A549 (cell line): ENCODE measurements around the gene RCSD1. TPM values are rescaled to one million over a fixed set of nuclear protein-coding genes. Genes with fewer than 3 reads are reported as not detected.

Source experiments
- ATAC-seq, 2 experiments: fragments of 200-7000 bp in 1 of 2; fragments of >200 bp in 1 of 2; cut with Nextera tagmentation in 1 of 2; cut with Tn5 transposase in 1 of 2; 3 replicates each; pipeline versions ENCODE4 v1.8.0 to v1.9.1; 2018 to 2020; ENCODE audit warnings: mild to moderate bottlenecking in 1 of 2, moderate library complexity in 1 of 2
- CTCF ChIA-PET: fragments of 300-600 bp; sonication (Branson Sonifier 250); formaldehyde crosslinking; extraction: SDS; loops from one replicate; lab custom pipeline; 2021; ENCODE audit warnings: antibody characterized with exemption, inconsistent platforms; lab: Yijun Ruan, JAX
- POLR2A ChIA-PET: fragments of 350-600 bp; formaldehyde crosslinking; extraction: SDS; loops from one replicate; lab custom pipeline; 2021; ENCODE audit warnings: antibody characterized with exemption, inconsistent platforms; lab: Yijun Ruan, JAX
- DNase-seq, 2 experiments: peaks; one replicate each; pipeline versions ENCODE4 v3.0.0 to v3.0.0-alpha.2; 2011 to 2016; ENCODE audit warnings: low read depth in 1 of 2, low spot score in 1 of 2
- FAIRE-seq: peaks from 2 replicates; lab custom pipeline; 2011; peaks lifted over from hg19 to GRCh38; lab: Jason Lieb, UNC
- H3K27ac ChIP-seq, 2 experiments: fragments of >200 bp; sonication (Bioruptor Twin); formaldehyde crosslinking; 3 replicates each; pipeline ENCODE4 v1.5.1; 2016 to 2017
- H3K4me1 ChIP-seq: fragments of >200 bp; sonication (Bioruptor Twin); formaldehyde crosslinking; 3 replicates; pipeline ENCODE4 v1.6.1; 2016
- H3K4me2 ChIP-seq: fragments of >200 bp; sonication (Bioruptor Twin); formaldehyde crosslinking; 3 replicates; pipeline ENCODE4 v1.6.1; 2016
- H3K4me3 ChIP-seq: fragments of >200 bp; sonication (Bioruptor Twin); formaldehyde crosslinking; 3 replicates; pipeline ENCODE4 v1.5.1; 2016
- H3K9me3 ChIP-seq: fragments of >200 bp; sonication (Bioruptor Twin); formaldehyde crosslinking; 3 replicates; pipeline ENCODE4 v1.6.1; 2016
- CBX8 ChIP-seq: fragments of 200-600 bp; sonication (generic); IDR thresholded peaks from 2 replicates; pipeline ENCODE4 v1.6.1; 2016
- CEBPB ChIP-seq, 2 experiments: fragments of >200 bp in 1 of 2; sonication (Bioruptor Twin) in 1 of 2; formaldehyde crosslinking in 1 of 2; IDR thresholded peaks; 2 replicates each; pipeline ENCODE4 v1.6.1; 2012 to 2016
- CHD4 ChIP-seq: fragments of 200-600 bp; sonication (generic); IDR thresholded peaks from 2 replicates; pipeline ENCODE4 v1.6.1; 2016; ENCODE audit warnings: antibody characterized with exemption, mild to moderate bottlenecking, borderline replicate concordance
- EHF ChIP-seq: fragments of 250-450 bp; sonication (Bioruptor Pico); IDR thresholded peaks from 2 replicates; pipeline ENCODE4 v1.5.0; 2020; ENCODE audit warnings: mild to moderate bottlenecking
- EHMT2 ChIP-seq: fragments of 200-600 bp; sonication (generic); IDR thresholded peaks from 2 replicates; pipeline ENCODE4 v1.6.1; 2016; ENCODE audit warnings: antibody characterized with exemption, low read depth, mild to moderate bottlenecking, moderate library complexity
- ESRRA ChIP-seq: fragments of 150-350 bp; IDR thresholded peaks from 2 replicates; pipeline ENCODE4 v1.6.1; 2014; ENCODE audit warnings: mild to moderate bottlenecking, low read length, borderline replicate concordance
- FOSL2 ChIP-seq, 2 experiments: fragments of 450-650 bp in 1 of 2; fragments of >200 bp in 1 of 2; sonication (Bioruptor Twin) in 1 of 2; formaldehyde crosslinking; IDR thresholded peaks; 2 replicates each; pipeline versions ENCODE4 v1.5.0 to v1.6.1; 2016 to 2020; ENCODE audit warnings: mild to moderate bottlenecking in 1 of 2, moderate library complexity in 1 of 2
- GATA3 ChIP-seq: IDR thresholded peaks from 2 replicates; pipeline ENCODE4 v1.6.1; 2012; ENCODE audit warnings: borderline replicate concordance
- HDAC2 ChIP-seq: fragments of 200-600 bp; sonication (generic); IDR thresholded peaks from 2 replicates; pipeline ENCODE4 v1.6.1; 2016
- HOXB13 ChIP-seq: fragments of 250-450 bp; sonication (Bioruptor Pico); IDR thresholded peaks from 2 replicates; pipeline ENCODE4 v1.5.0; 2020; ENCODE audit warnings: low read depth, mild to moderate bottlenecking, moderate library complexity
- JUNB ChIP-seq: fragments of >200 bp; sonication (Bioruptor Twin); formaldehyde crosslinking; IDR thresholded peaks from 2 replicates; pipeline ENCODE4 v1.6.1; 2016
- PHF8 ChIP-seq: fragments of 200-600 bp; sonication (generic); IDR thresholded peaks from 2 replicates; pipeline ENCODE4 v1.6.1; 2016; ENCODE audit warnings: low read depth, mild to moderate bottlenecking, antibody characterized with exemption, moderate library complexity, borderline replicate concordance
- POLR2AphosphoS2 ChIP-seq: conservative IDR thresholded peaks from 2 replicates; pipeline ENCODE4 v1.6.1; 2012; ENCODE audit warnings: low read length, improper control_type of control experiment, inconsistent platforms
- RARB ChIP-seq: fragments of 250-450 bp; sonication (Bioruptor Pico); IDR thresholded peaks from 2 replicates; pipeline ENCODE4 v1.8.0; 2021; ENCODE audit warnings: mild to moderate bottlenecking, moderate library complexity
- TFCP2L1 ChIP-seq: fragments of 250-450 bp; sonication (Bioruptor Pico); IDR thresholded peaks from 2 replicates; pipeline ENCODE4 v1.5.0; 2021; ENCODE audit warnings: mild to moderate bottlenecking
- ZC3H11A ChIP-seq: fragments of 450-650 bp; IDR thresholded peaks from 2 replicates; pipeline ENCODE4 v1.6.1; 2014; ENCODE audit warnings: antibody characterized with exemption, mild to moderate bottlenecking
- ZNF302 ChIP-seq: fragments of 250-450 bp; sonication (Bioruptor Pico); IDR thresholded peaks from 2 replicates; pipeline ENCODE4 v1.9.0; 2021; ENCODE audit warnings: inconsistent platforms, mild to moderate bottlenecking, moderate library complexity
- ZSCAN20 ChIP-seq: fragments of 250-450 bp; sonication (Bioruptor Pico); IDR thresholded peaks from 2 replicates; pipeline ENCODE4 v1.8.0; 2022; ENCODE audit warnings: mild to moderate bottlenecking, moderate library complexity
- WGBS: methylation state at CpG from one replicate; pipeline ENCODE4 v1.1.6; 2017; ENCODE audit errors: missing lambda C conversion rate; 5-methylcytosine and 5-hydroxymethylcytosine counted together
- polyA plus RNA-seq, 4 experiments: library from polyadenylated mRNA; depleted of rRNA in 3 of 4; stranded (reverse); fragments of >200 nt; fragmentation: RNase III in 1 of 4; extraction: RNeasy Plus Mini Kit Qiagen cat#74134 plus additional on column Dnase treatment in 1 of 4; gene quantifications; 2 replicates in 3 of 4; 3 replicates in 1 of 4; pipeline ENCODE4 v1.2.3, GENCODE V29; 2011 to 2017
- TF ChIP-seq, protein P1 (sequence below): fragments of >200 bp; sonication (Bioruptor Twin); formaldehyde crosslinking; IDR thresholded peaks from 2 replicates; pipeline ENCODE4 v1.6.1; 2016
- TF ChIP-seq, protein P2 (sequence below): fragments of 250-450 bp; sonication (Bioruptor Pico); IDR thresholded peaks from 2 replicates; pipeline ENCODE4 v1.5.0; 2020; ENCODE audit warnings: low read depth, mild to moderate bottlenecking, moderate library complexity
- TF ChIP-seq, protein P3 (sequence below): IDR thresholded peaks from 2 replicates; pipeline ENCODE4 v1.6.1; 2012; ENCODE audit warnings: low read depth, borderline replicate concordance
- TF ChIP-seq, protein P4 (sequence below): fragments of 250-450 bp; sonication (Bioruptor Pico); IDR thresholded peaks from 2 replicates; pipeline ENCODE4 v1.5.0; 2021; ENCODE audit warnings: mild to moderate bottlenecking, moderate library complexity, borderline replicate concordance
- TF ChIP-seq, protein P5 (sequence below): fragments of 450-650 bp; IDR thresholded peaks from 2 replicates; pipeline ENCODE4 v1.6.1; 2014; ENCODE audit warnings: antibody characterized with exemption
- TF ChIP-seq, protein P6 (sequence below): fragments of >200 bp; sonication (Bioruptor Twin); formaldehyde crosslinking; IDR thresholded peaks from 3 replicates; pipeline ENCODE4 v1.5.1; 2016
- TF ChIP-seq, protein P7 (sequence below): fragments of >200 bp; sonication (Bioruptor Twin); formaldehyde crosslinking; IDR thresholded peaks from 3 replicates; pipeline ENCODE4 v1.6.1; 2016

The RCSD1 gene
- polyA plus RNA-seq, 2 of the 4 experiments (the other 2 are of a cell fraction): not detected

DNA sequence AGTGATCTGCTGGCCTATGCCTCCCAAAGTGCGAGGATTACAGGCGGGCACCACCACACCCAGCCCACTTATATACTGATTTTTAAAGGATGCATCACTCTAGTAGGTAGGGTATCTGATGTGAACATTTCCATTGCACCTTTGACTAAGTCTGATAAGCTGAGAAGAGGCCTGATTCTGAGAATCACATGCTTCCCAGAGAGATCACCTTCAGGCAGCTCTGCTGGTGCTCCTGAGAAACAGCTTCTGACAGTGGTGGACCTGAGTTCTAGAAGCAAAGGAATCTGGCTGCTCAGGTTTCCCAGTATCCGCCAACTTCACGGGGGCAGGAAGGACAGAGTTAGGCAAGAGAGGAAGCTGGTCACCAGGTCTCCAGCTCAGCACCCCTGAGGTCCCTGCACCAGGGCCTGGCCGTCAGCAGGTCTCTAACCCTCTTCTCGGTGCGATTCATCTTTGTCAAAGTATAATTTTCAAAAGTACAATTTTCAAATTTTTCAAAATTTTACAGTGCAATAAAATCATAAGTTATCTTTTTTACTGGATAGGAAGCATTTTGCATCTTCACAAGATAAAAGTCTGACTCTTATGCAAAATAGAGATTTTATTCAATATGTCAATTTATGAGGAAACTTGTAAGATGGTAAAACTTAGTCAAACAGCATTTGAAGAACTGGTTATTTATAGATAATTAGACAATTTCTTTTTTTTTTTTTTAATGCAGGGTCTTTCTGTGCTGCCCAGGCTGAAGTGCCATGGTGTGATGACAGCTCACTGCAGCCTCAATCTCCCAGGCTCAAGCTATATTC, 65.9 kb downstream of the RCSD1 start:
- 87% methylated on average over 7 of the region's 7 CpGs for WGBS
- no peak for FAIRE-seq
- Histone ChIP-seq H3K4me2 (no peak overlapping the region), H3K4me3 (no peak overlapping the region), H3K9me3 (no peaks in the 10 kb centered on the region), H3K4me1 (no peaks in the 10 kb centered on the region), H3K27ac (no peak overlapping the region)
- TF ChIP-seq ZSCAN20 (CRISPR knock-in tag): no peak
- TF ChIP-seq ZNF302 (CRISPR knock-in tag): no peak
- TF ChIP-seq TFCP2L1 (CRISPR knock-in tag): no peak
- no peak for TF ChIP-seq JUNB
- TF ChIP-seq FOSL2 (IDR thresholded peaks at IDR 0.05): no peak
- no peak for TF ChIP-seq FOSL2 (CRISPR knock-in tag; IDR thresholded peaks at IDR 0.05)
- TF ChIP-seq RARB (CRISPR knock-in tag): no peak
- TF ChIP-seq ESRRA: no peak
- no peak for TF ChIP-seq CBX8
- TF ChIP-seq, protein P1, sequence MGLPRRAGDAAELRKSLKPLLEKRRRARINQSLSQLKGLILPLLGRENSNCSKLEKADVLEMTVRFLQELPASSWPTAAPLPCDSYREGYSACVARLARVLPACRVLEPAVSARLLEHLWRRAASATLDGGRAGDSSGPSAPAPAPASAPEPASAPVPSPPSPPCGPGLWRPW: no peak
- no peak for TF ChIP-seq ZC3H11A
- TF ChIP-seq HDAC2: no peak
- TF ChIP-seq POLR2AphosphoS2: no peak
- no peak for TF ChIP-seq GATA3
- TF ChIP-seq, protein P2, sequence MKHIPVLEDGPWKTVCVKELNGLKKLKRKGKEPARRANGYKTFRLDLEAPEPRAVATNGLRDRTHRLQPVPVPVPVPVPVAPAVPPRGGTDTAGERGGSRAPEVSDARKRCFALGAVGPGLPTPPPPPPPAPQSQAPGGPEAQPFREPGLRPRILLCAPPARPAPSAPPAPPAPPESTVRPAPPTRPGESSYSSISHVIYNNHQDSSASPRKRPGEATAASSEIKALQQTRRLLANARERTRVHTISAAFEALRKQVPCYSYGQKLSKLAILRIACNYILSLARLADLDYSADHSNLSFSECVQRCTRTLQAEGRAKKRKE (CRISPR knock-in tag): no peak
- TF ChIP-seq, protein P3, sequence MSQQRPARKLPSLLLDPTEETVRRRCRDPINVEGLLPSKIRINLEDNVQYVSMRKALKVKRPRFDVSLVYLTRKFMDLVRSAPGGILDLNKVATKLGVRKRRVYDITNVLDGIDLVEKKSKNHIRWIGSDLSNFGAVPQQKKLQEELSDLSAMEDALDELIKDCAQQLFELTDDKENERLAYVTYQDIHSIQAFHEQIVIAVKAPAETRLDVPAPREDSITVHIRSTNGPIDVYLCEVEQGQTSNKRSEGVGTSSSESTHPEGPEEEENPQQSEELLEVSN: no peak
- TF ChIP-seq, protein P4, sequence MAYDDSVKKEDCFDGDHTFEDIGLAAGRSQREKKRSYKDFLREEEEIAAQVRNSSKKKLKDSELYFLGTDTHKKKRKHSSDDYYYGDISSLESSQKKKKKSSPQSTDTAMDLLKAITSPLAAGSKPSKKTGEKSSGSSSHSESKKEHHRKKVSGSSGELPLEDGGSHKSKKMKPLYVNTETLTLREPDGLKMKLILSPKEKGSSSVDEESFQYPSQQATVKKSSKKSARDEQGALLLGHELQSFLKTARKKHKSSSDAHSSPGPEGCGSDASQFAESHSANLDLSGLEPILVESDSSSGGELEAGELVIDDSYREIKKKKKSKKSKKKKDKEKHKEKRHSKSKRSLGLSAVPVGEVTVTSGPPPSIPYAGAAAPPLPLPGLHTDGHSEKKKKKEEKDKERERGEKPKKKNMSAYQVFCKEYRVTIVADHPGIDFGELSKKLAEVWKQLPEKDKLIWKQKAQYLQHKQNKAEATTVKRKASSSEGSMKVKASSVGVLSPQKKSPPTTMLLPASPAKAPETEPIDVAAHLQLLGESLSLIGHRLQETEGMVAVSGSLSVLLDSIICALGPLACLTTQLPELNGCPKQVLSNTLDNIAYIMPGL (CRISPR knock-in tag): no peak
- no peak for TF ChIP-seq EHF
- ChIA-PET POLR2A (no interaction called here), CTCF (interaction anchor here (0.9 to 4.1 kb wide), 5 partner anchors 8 to 96 kb away, joined by 3 to 25 read pairs (median 14); no protein-coding TSS in a partner anchor)
- ATAC-seq: no peak
- no peak for DNase-seq

DNA sequence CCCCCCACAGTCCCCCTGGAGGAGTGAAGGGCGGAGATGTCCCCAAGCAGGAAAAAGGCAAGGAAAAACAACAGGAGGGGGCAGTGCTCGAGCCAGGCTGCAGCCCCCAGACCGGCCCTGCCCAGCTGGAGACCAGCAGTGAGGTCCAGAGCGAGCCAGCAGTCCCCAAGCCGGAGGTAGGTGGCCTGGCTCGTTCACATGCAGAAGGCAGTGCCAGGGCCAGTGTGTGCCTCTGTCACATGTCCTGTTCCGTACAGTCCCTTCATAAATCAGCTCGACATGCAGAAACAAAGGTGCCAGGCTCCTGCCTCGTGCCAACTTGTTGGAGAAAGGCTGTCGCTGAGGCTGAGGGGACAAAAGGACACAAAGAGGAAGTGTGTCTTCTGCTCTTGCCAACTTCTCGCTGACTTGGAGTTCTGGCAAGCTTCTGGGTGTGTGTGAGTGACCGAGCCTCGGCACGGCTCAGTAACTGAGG, 67.7 kb downstream of the RCSD1 start:
- Histone ChIP-seq H3K27ac (no peak overlapping the region), H3K4me2 (no peak overlapping the region), H3K4me1 (no peaks in the 10 kb centered on the region), H3K9me3 (no peaks in the 10 kb centered on the region), H3K4me3 (no peak overlapping the region)
- ATAC-seq (peak in 1 of 2 experiments; percentile 17; a peak in 1 of 6 replicates), FAIRE-seq (no peak), DNase-seq (no peak)
- 66% methylated on average over 14 of the region's 14 CpGs for WGBS
- ChIA-PET POLR2A (no interaction called here), CTCF (interaction anchor here (1.2 to 3.8 kb wide), 5 partner anchors 10 to 385 kb away, joined by 3 to 25 read pairs (median 5); no protein-coding TSS in a partner anchor)
- TF ChIP-seq, protein P5, sequence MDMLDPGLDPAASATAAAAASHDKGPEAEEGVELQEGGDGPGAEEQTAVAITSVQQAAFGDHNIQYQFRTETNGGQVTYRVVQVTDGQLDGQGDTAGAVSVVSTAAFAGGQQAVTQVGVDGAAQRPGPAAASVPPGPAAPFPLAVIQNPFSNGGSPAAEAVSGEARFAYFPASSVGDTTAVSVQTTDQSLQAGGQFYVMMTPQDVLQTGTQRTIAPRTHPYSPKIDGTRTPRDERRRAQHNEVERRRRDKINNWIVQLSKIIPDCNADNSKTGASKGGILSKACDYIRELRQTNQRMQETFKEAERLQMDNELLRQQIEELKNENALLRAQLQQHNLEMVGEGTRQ: no peak
- TF ChIP-seq HDAC2: no peak
- TF ChIP-seq POLR2AphosphoS2: no peak
- TF ChIP-seq, protein P1: no peak
- TF ChIP-seq, protein P6, sequence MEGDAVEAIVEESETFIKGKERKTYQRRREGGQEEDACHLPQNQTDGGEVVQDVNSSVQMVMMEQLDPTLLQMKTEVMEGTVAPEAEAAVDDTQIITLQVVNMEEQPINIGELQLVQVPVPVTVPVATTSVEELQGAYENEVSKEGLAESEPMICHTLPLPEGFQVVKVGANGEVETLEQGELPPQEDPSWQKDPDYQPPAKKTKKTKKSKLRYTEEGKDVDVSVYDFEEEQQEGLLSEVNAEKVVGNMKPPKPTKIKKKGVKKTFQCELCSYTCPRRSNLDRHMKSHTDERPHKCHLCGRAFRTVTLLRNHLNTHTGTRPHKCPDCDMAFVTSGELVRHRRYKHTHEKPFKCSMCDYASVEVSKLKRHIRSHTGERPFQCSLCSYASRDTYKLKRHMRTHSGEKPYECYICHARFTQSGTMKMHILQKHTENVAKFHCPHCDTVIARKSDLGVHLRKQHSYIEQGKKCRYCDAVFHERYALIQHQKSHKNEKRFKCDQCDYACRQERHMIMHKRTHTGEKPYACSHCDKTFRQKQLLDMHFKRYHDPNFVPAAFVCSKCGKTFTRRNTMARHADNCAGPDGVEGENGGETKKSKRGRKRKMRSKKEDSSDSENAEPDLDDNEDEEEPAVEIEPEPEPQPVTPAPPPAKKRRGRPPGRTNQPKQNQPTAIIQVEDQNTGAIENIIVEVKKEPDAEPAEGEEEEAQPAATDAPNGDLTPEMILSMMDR: no peak
- no peak for TF ChIP-seq EHF
- TF ChIP-seq ZNF302 (CRISPR knock-in tag): no peak
- TF ChIP-seq, protein P7, sequence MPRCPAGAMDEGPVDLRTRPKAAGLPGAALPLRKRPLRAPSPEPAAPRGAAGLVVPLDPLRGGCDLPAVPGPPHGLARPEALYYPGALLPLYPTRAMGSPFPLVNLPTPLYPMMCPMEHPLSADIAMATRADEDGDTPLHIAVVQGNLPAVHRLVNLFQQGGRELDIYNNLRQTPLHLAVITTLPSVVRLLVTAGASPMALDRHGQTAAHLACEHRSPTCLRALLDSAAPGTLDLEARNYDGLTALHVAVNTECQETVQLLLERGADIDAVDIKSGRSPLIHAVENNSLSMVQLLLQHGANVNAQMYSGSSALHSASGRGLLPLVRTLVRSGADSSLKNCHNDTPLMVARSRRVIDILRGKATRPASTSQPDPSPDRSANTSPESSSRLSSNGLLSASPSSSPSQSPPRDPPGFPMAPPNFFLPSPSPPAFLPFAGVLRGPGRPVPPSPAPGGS: no peak
- TF ChIP-seq CEBPB (IDR thresholded peaks at IDR 0.05): no peak
- no peak for TF ChIP-seq HOXB13 (CRISPR knock-in tag)
- no peak for TF ChIP-seq PHF8
- no peak for TF ChIP-seq RARB (CRISPR knock-in tag)
- no peak for TF ChIP-seq CHD4
- no peak for TF ChIP-seq EHMT2
